A549 (cell line): ENCODE data around the gene SH3RF2. TPM values are rescaled to one million over a fixed set of nuclear protein-coding genes. Genes with fewer than 3 reads are reported as not detected.

Experiments
- ATAC-seq, 2 experiments: fragments of 200-7000 bp in 1 of 2; fragments of >200 bp in 1 of 2; cut with Nextera tagmentation in 1 of 2; cut with Tn5 transposase in 1 of 2; 3 replicates each; pipeline versions ENCODE4 v1.8.0 to v1.9.1; 2018 to 2020; ENCODE audit warnings: mild to moderate bottlenecking in 1 of 2, moderate library complexity in 1 of 2
- CTCF ChIA-PET: fragments of 300-600 bp; sonication (Branson Sonifier 250); formaldehyde crosslinking; extraction: SDS; loops from one replicate; lab custom pipeline; 2021; ENCODE audit warnings: antibody characterized with exemption, inconsistent platforms; lab: Yijun Ruan, JAX
- POLR2A ChIA-PET: fragments of 350-600 bp; formaldehyde crosslinking; extraction: SDS; loops from one replicate; lab custom pipeline; 2021; ENCODE audit warnings: antibody characterized with exemption, inconsistent platforms; lab: Yijun Ruan, JAX
- DNase-seq, 2 experiments: peaks; one replicate each; pipeline versions ENCODE4 v3.0.0 to v3.0.0-alpha.2; 2011 to 2016; ENCODE audit warnings: low read depth in 1 of 2, low spot score in 1 of 2
- FAIRE-seq: peaks from 2 replicates; lab custom pipeline; 2011; peaks lifted over from hg19 to GRCh38; lab: Jason Lieb, UNC
- H3K27ac ChIP-seq, 2 experiments: fragments of >200 bp; sonication (Bioruptor Twin); formaldehyde crosslinking; 3 replicates each; pipeline ENCODE4 v1.5.1; 2016 to 2017
- H3K4me1 ChIP-seq: fragments of >200 bp; sonication (Bioruptor Twin); formaldehyde crosslinking; 3 replicates; pipeline ENCODE4 v1.6.1; 2016
- H3K4me2 ChIP-seq: fragments of >200 bp; sonication (Bioruptor Twin); formaldehyde crosslinking; 3 replicates; pipeline ENCODE4 v1.6.1; 2016
- H3K4me3 ChIP-seq: fragments of >200 bp; sonication (Bioruptor Twin); formaldehyde crosslinking; 3 replicates; pipeline ENCODE4 v1.5.1; 2016
- H3K9me3 ChIP-seq: fragments of >200 bp; sonication (Bioruptor Twin); formaldehyde crosslinking; 3 replicates; pipeline ENCODE4 v1.6.1; 2016
- BHLHE40 ChIP-seq: IDR thresholded peaks from 2 replicates; pipeline ENCODE4 v1.6.1; 2012; ENCODE audit warnings: low read depth, low read length, inconsistent platforms
- CBX8 ChIP-seq: fragments of 200-600 bp; sonication (generic); IDR thresholded peaks from 2 replicates; pipeline ENCODE4 v1.6.1; 2016
- CEBPB ChIP-seq, 2 experiments: fragments of >200 bp in 1 of 2; sonication (Bioruptor Twin) in 1 of 2; formaldehyde crosslinking in 1 of 2; IDR thresholded peaks; 2 replicates each; pipeline ENCODE4 v1.6.1; 2012 to 2016
- EP300 ChIP-seq, 2 experiments: fragments of >200 bp; sonication (Bioruptor Twin); formaldehyde crosslinking; IDR thresholded peaks; 2 replicates in 1 of 2; 3 replicates in 1 of 2; pipeline ENCODE4 v1.6.1; 2016 to 2017
- FOSB ChIP-seq: fragments of 250-450 bp; sonication (Bioruptor Pico); IDR thresholded peaks from 2 replicates; pipeline ENCODE4 v1.5.0; 2020; ENCODE audit warnings: mild to moderate bottlenecking, moderate library complexity
- HDAC2 ChIP-seq: fragments of 200-600 bp; sonication (generic); IDR thresholded peaks from 2 replicates; pipeline ENCODE4 v1.6.1; 2016
- HEYL ChIP-seq: fragments of 250-450 bp; sonication (Bioruptor Pico); IDR thresholded peaks from 2 replicates; pipeline ENCODE4 v1.8.0; 2021; ENCODE audit warnings: mild to moderate bottlenecking, moderate library complexity
- HOXB13 ChIP-seq: fragments of 250-450 bp; sonication (Bioruptor Pico); IDR thresholded peaks from 2 replicates; pipeline ENCODE4 v1.5.0; 2020; ENCODE audit warnings: low read depth, mild to moderate bottlenecking, moderate library complexity
- HOXB5 ChIP-seq: fragments of 250-450 bp; sonication (Bioruptor Pico); IDR thresholded peaks from 2 replicates; pipeline ENCODE4 v1.5.0; 2020; ENCODE audit warnings: mild to moderate bottlenecking, moderate library complexity
- JUNB ChIP-seq: fragments of >200 bp; sonication (Bioruptor Twin); formaldehyde crosslinking; IDR thresholded peaks from 2 replicates; pipeline ENCODE4 v1.6.1; 2016
- KDM1A ChIP-seq: fragments of 200-600 bp; sonication (generic); IDR thresholded peaks from 2 replicates; pipeline ENCODE4 v1.6.1; 2016; ENCODE audit warnings: low read depth, mild to moderate bottlenecking
- MAZ ChIP-seq: fragments of 150-350 bp; IDR thresholded peaks from 2 replicates; pipeline ENCODE4 v1.6.1; 2014; ENCODE audit warnings: antibody characterized with exemption, low read depth, low read length, borderline replicate concordance
- NR3C1 ChIP-seq: fragments of >200 bp; sonication (Bioruptor Twin); formaldehyde crosslinking; IDR thresholded peaks from 3 replicates; pipeline ENCODE4 v1.6.1; 2017
- PHF8 ChIP-seq: fragments of 200-600 bp; sonication (generic); IDR thresholded peaks from 2 replicates; pipeline ENCODE4 v1.6.1; 2016; ENCODE audit warnings: low read depth, mild to moderate bottlenecking, antibody characterized with exemption, moderate library complexity, borderline replicate concordance
- RARB ChIP-seq: fragments of 250-450 bp; sonication (Bioruptor Pico); IDR thresholded peaks from 2 replicates; pipeline ENCODE4 v1.8.0; 2021; ENCODE audit warnings: mild to moderate bottlenecking, moderate library complexity
- RCOR1 ChIP-seq: fragments of 150-350 bp; IDR thresholded peaks from 2 replicates; pipeline ENCODE4 v1.6.1; 2014; ENCODE audit warnings: antibody characterized with exemption, low read length, low read depth
- RFX5 ChIP-seq: fragments of 450-650 bp; IDR thresholded peaks from 2 replicates; pipeline ENCODE4 v1.7.1; 2014; ENCODE audit warnings: antibody characterized with exemption, mild to moderate bottlenecking, moderate library complexity
- RNF2 ChIP-seq: fragments of 200-600 bp; sonication (generic); IDR thresholded peaks from 2 replicates; pipeline ENCODE4 v1.6.1; 2016; ENCODE audit warnings: low read depth, mild to moderate bottlenecking, antibody characterized with exemption, moderate library complexity, borderline replicate concordance
- SMC3 ChIP-seq: fragments of >200 bp; sonication (Bioruptor Twin); formaldehyde crosslinking; IDR thresholded peaks from 3 replicates; pipeline ENCODE4 v1.6.1; 2018; ENCODE audit warnings: inconsistent platforms
- SREBF2 ChIP-seq: fragments of 450-650 bp; IDR thresholded peaks from 2 replicates; pipeline ENCODE4 v1.6.1; 2014; ENCODE audit warnings: mild to moderate bottlenecking, moderate library complexity
- TP53 ChIP-seq: fragments of 250-450 bp; sonication (Bioruptor Pico); IDR thresholded peaks from 2 replicates; pipeline ENCODE4 v1.5.0; 2021; ENCODE audit warnings: mild to moderate bottlenecking, moderate library complexity
- WGBS: methylation state at CpG from one replicate; pipeline ENCODE4 v1.1.6; 2017; ENCODE audit errors: missing lambda C conversion rate; 5-methylcytosine and 5-hydroxymethylcytosine counted together
- polyA plus RNA-seq, 4 experiments: library from polyadenylated mRNA; depleted of rRNA in 3 of 4; stranded (reverse); fragments of >200 nt; fragmentation: RNase III in 1 of 4; extraction: RNeasy Plus Mini Kit Qiagen cat#74134 plus additional on column Dnase treatment in 1 of 4; gene quantifications; 2 replicates in 3 of 4; 3 replicates in 1 of 4; pipeline ENCODE4 v1.2.3, GENCODE V29; 2011 to 2017
- TF ChIP-seq, protein P1 (sequence below): fragments of 250-450 bp; sonication (Bioruptor Pico); IDR thresholded peaks from 2 replicates; pipeline ENCODE4 v1.5.0; 2021; ENCODE audit warnings: mild to moderate bottlenecking, moderate library complexity, borderline replicate concordance
- TF ChIP-seq, protein P2 (sequence below): fragments of >200 bp; sonication (Bioruptor Twin); formaldehyde crosslinking; IDR thresholded peaks from 3 replicates; pipeline ENCODE4 v1.5.1; 2016
- TF ChIP-seq, protein P3 (sequence below): fragments of 150-350 bp; IDR thresholded peaks from 2 replicates; pipeline ENCODE4 v1.6.1; 2014; ENCODE audit warnings: low read depth, mild to moderate bottlenecking, low read length
- TF ChIP-seq, protein P4 (sequence below): IDR thresholded peaks from 2 replicates; pipeline ENCODE4 v1.6.1; 2012

SH3RF2 gene
- polyA plus RNA-seq, 2 of the 4 experiments (the other 2 are of a cell fraction): 4.1 to 6.0 TPM

DNA sequence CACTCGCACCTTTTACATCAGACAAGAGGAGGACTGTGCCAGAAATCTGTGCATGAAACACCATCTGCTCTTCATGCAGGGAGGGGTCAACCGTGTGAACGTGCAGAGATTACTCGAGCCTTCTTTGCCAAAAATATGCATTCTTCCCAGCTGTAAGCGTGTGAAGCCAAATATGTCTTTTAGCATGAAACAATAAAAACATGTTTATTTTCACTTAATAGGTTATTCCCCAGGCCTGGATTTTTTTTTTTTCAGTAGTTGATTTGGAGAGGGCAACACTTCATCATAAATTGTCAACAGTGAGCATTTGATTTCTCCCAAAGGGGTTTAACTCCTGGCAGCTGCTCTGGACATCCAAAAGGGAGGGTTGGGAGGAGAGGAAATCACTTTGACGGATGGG lies 145.2 kb downstream of the SH3RF2 start:
- DNase-seq (no peak), ATAC-seq (no peak), FAIRE-seq (no peak)
- H3K9me3 ChIP-seq: no peaks in the 10 kb centered on the region
- ChIA-PET POLR2A (no interaction called here), CTCF (no interaction called here)
- WGBS: 88% methylated on average over 6 of the region's 6 CpGs
- no peak overlapping the region for H3K4me2 ChIP-seq
- TF ChIP-seq HOXB5 (CRISPR knock-in tag): no peak
- TF ChIP-seq SMC3: no peak
- TF ChIP-seq, protein P1, sequence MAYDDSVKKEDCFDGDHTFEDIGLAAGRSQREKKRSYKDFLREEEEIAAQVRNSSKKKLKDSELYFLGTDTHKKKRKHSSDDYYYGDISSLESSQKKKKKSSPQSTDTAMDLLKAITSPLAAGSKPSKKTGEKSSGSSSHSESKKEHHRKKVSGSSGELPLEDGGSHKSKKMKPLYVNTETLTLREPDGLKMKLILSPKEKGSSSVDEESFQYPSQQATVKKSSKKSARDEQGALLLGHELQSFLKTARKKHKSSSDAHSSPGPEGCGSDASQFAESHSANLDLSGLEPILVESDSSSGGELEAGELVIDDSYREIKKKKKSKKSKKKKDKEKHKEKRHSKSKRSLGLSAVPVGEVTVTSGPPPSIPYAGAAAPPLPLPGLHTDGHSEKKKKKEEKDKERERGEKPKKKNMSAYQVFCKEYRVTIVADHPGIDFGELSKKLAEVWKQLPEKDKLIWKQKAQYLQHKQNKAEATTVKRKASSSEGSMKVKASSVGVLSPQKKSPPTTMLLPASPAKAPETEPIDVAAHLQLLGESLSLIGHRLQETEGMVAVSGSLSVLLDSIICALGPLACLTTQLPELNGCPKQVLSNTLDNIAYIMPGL (CRISPR knock-in tag): no peak
- no peak for TF ChIP-seq RNF2
- no peak for TF ChIP-seq HDAC2
- TF ChIP-seq HEYL (CRISPR knock-in tag): no peak
- no peak for TF ChIP-seq JUNB
- no peak for TF ChIP-seq KDM1A
- TF ChIP-seq BHLHE40: no peak
- TF ChIP-seq TP53: no peak
- TF ChIP-seq RCOR1: no peak
- TF ChIP-seq HOXB13 (CRISPR knock-in tag): no peak
- TF ChIP-seq, protein P2, sequence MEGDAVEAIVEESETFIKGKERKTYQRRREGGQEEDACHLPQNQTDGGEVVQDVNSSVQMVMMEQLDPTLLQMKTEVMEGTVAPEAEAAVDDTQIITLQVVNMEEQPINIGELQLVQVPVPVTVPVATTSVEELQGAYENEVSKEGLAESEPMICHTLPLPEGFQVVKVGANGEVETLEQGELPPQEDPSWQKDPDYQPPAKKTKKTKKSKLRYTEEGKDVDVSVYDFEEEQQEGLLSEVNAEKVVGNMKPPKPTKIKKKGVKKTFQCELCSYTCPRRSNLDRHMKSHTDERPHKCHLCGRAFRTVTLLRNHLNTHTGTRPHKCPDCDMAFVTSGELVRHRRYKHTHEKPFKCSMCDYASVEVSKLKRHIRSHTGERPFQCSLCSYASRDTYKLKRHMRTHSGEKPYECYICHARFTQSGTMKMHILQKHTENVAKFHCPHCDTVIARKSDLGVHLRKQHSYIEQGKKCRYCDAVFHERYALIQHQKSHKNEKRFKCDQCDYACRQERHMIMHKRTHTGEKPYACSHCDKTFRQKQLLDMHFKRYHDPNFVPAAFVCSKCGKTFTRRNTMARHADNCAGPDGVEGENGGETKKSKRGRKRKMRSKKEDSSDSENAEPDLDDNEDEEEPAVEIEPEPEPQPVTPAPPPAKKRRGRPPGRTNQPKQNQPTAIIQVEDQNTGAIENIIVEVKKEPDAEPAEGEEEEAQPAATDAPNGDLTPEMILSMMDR: no peak
- TF ChIP-seq, protein P3, sequence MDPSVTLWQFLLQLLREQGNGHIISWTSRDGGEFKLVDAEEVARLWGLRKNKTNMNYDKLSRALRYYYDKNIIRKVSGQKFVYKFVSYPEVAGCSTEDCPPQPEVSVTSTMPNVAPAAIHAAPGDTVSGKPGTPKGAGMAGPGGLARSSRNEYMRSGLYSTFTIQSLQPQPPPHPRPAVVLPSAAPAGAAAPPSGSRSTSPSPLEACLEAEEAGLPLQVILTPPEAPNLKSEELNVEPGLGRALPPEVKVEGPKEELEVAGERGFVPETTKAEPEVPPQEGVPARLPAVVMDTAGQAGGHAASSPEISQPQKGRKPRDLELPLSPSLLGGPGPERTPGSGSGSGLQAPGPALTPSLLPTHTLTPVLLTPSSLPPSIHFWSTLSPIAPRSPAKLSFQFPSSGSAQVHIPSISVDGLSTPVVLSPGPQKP: no peak
- no peak for TF ChIP-seq FOSB (CRISPR knock-in tag)
- no peak for TF ChIP-seq EP300 (IDR thresholded peaks at IDR 0.05)
- TF ChIP-seq, protein P4, sequence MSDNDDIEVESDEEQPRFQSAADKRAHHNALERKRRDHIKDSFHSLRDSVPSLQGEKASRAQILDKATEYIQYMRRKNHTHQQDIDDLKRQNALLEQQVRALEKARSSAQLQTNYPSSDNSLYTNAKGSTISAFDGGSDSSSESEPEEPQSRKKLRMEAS: no peak
- TF ChIP-seq CBX8: no peak
- TF ChIP-seq CEBPB (IDR thresholded peaks at IDR 0.05): no peak
- no peak overlapping the region for H3K27ac ChIP-seq
- no peaks in the 10 kb centered on the region for H3K4me1 ChIP-seq
- no peak overlapping the region for H3K4me3 ChIP-seq

DNA sequence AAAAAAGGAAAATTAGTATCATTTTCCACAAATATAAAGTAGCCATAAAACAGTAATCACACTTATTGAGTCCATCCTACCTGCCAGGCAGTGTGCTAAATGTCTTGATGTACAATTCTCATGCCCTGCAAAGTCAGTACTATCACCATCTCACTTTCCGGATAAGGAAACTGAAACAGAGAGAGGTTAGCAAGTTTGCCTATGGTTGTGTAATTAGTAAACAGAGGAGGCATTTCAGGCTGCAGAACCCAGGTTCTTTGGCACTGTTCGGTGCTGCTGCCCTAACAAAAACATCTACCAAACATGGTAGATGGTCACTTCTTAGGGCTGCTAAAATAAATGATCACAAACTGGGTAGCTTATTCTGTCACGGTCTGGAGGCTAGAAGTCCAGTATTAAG lies 146.4 kb downstream of the SH3RF2 start:
- no peak overlapping the region for H3K4me3 ChIP-seq
- POLR2A ChIA-PET: no interaction called here
- H3K4me1 ChIP-seq: no peaks in the 10 kb centered on the region
- 82% methylated on average over 3 of the region's 3 CpGs for WGBS
- no peak overlapping the region for H3K27ac ChIP-seq
- CTCF ChIA-PET: interaction anchor here (0.9 kb wide), 1 partner anchor 11 kb away, joined by 4 read pairs; no protein-coding TSS in a partner anchor
- TF ChIP-seq PHF8 (no peak), SREBF2 (no peak), RARB (CRISPR knock-in tag) (no peak), HOXB13 (CRISPR knock-in tag) (no peak), NR3C1 (no peak), MAZ (no peak), CBX8 (no peak), RFX5 (no peak)
- TF ChIP-seq, protein P1 (CRISPR knock-in tag): no peak
- TF ChIP-seq, protein P4: no peak
- TF ChIP-seq, all 56 proteins: peak for 0
- no peak for DNase-seq
- FAIRE-seq: no peak
- Histone ChIP-seq H3K9me3 (no peaks in the 10 kb centered on the region), H3K4me2 (no peak overlapping the region)
- no peak for ATAC-seq
